CD14-positive monocyte (primary cell): ENCODE data around the gene BCL2. TPM values are rescaled to one million over a fixed set of nuclear protein-coding genes. Genes with fewer than 3 reads are reported as not detected.
A peak's percentile ranks its signal among the peaks of the same experiment; 100 is the strongest.

Experiments used
- DNase-seq, 3 donors: peaks; one replicate each; pipeline ENCODE4 v3.0.0-alpha.2; 2011 to 2022
- H2AFZ ChIP-seq: 2 replicates; pipeline ENCODE4 v1.6.0; 2012; ENCODE audit warnings: mild to moderate bottlenecking, low read depth, low read length, inconsistent platforms; ENCODE audit not compliant: insufficient read depth, poor library complexity, severe bottlenecking
- H3K27ac ChIP-seq, 2 donors: 1 replicate in 1 of 2; 2 replicates in 1 of 2; pipeline ENCODE4 v1.5.1; 2012 to 2013; ENCODE audit warnings: low read length in 2 of 2, control low read depth in 1 of 2, inconsistent platforms in 1 of 2, low read depth in 1 of 2, mild to moderate bottlenecking in 1 of 2
- H3K27me3 ChIP-seq, 2 donors: one replicate each; pipeline versions ENCODE4 v1.6.0 to v1.6.1; 2011 to 2013; ENCODE audit warnings: low read length in 2 of 2; ENCODE audit not compliant: control insufficient read depth in 2 of 2, insufficient read depth in 2 of 2
- H3K36me3 ChIP-seq, 2 donors: replicated peaks in 1 of 2; 1 replicate in 1 of 2; 2 replicates in 1 of 2; pipeline versions ENCODE4 v1.5.1 to v1.6.1; 2012 to 2013; ENCODE audit warnings: low read length in 2 of 2, control low read depth in 1 of 2, inconsistent platforms in 1 of 2, mild to moderate bottlenecking in 1 of 2; ENCODE audit not compliant: insufficient read depth in 2 of 2, control insufficient read depth in 1 of 2
- H3K4me1 ChIP-seq, 2 donors: 1 replicate in 1 of 2; 2 replicates in 1 of 2; pipeline versions ENCODE4 v1.5.1 to v1.6.1; 2012 to 2013; ENCODE audit warnings: low read length in 2 of 2, control low read depth in 1 of 2, inconsistent platforms in 1 of 2, mild to moderate bottlenecking in 1 of 2, moderate library complexity in 1 of 2; ENCODE audit not compliant: insufficient read depth in 2 of 2, control insufficient read depth in 1 of 2
- H3K4me2 ChIP-seq: replicated peaks from 2 replicates; pipeline ENCODE3; 2012; ENCODE audit warnings: low read length, moderate library complexity, mild to moderate bottlenecking; ENCODE audit not compliant: poor library complexity, severe bottlenecking; ENCODE audit errors: extremely low read depth
- H3K4me3 ChIP-seq, 3 experiments: fragments of 200-600 bp in 1 of 3; sonication (generic) in 1 of 3; replicated peaks in 1 of 3; 1 replicate in 2 of 3; 2 replicates in 1 of 3; pipeline ENCODE4 v1.5.1; 2011 to 2013; ENCODE audit warnings: low read length in 3 of 3, mild to moderate bottlenecking in 3 of 3, control low read depth in 2 of 3, low read depth in 2 of 3, inconsistent platforms in 1 of 3, moderate library complexity in 1 of 3
- H3K79me2 ChIP-seq: 2 replicates; pipeline ENCODE4 v1.6.0; 2012; ENCODE audit warnings: mild to moderate bottlenecking, control low read depth, inconsistent platforms, low read length, moderate library complexity; ENCODE audit not compliant: insufficient read depth
- H3K9ac ChIP-seq: 2 replicates; pipeline ENCODE4 v1.6.0; 2017; ENCODE audit warnings: low read length, mild to moderate bottlenecking; ENCODE audit not compliant: insufficient read depth, poor library complexity, severe bottlenecking
- H3K9me3 ChIP-seq, 2 donors: replicated peaks in 1 of 2; 1 replicate in 1 of 2; 2 replicates in 1 of 2; pipeline versions ENCODE4 v1.5.1 to v1.6.1; 2012 to 2013; ENCODE audit warnings: low read length in 2 of 2, control low read depth in 1 of 2; ENCODE audit not compliant: control insufficient read depth in 1 of 2, insufficient read depth in 1 of 2
- H4K20me1 ChIP-seq: 2 replicates; pipeline ENCODE4 v1.6.0; 2012; ENCODE audit warnings: mild to moderate bottlenecking, low read length, control low read depth, moderate library complexity; ENCODE audit not compliant: insufficient read depth
- H3K27ac Mint-ChIP-seq, 7 donors: one replicate each; pipeline ENCODE4 v1.8.0; 2020; ENCODE audit warnings: mild to moderate bottlenecking in 7 of 7, mixed read lengths in 7 of 7, moderate library complexity in 6 of 7, inconsistent platforms in 2 of 7
- H3K27me3 Mint-ChIP-seq, 3 donors: one replicate each; pipeline ENCODE4 v1.8.0; 2021 to 2022; ENCODE audit warnings: low read depth in 3 of 3, mild to moderate bottlenecking in 3 of 3, mixed read lengths in 3 of 3, moderate library complexity in 3 of 3, inconsistent platforms in 1 of 3
- H3K36me3 Mint-ChIP-seq, 2 donors: one replicate each; pipeline ENCODE4 v1.8.0; 2020; ENCODE audit warnings: mixed read lengths in 2 of 2, inconsistent platforms in 1 of 2, mild to moderate bottlenecking in 1 of 2
- H3K4me1 Mint-ChIP-seq: one replicate; pipeline ENCODE4 v1.8.0; 2020; ENCODE audit warnings: mild to moderate bottlenecking, mixed read lengths
- H3K4me3 Mint-ChIP-seq, 2 donors: one replicate each; pipeline ENCODE4 v1.8.0; 2020; ENCODE audit warnings: mild to moderate bottlenecking in 2 of 2, mixed read lengths in 2 of 2, moderate library complexity in 1 of 2
- H3K9me3 Mint-ChIP-seq, 7 donors: one replicate each; pipeline ENCODE4 v1.8.0; 2020 to 2022; ENCODE audit warnings: mixed read lengths in 7 of 7, mild to moderate bottlenecking in 6 of 7, moderate library complexity in 6 of 7, inconsistent platforms in 2 of 7
- WGBS: methylation state at CpG from one replicate; pipeline ENCODE4 v1.1.5; 2013; ENCODE audit warnings: missing lambda C conversion rate; ENCODE audit not compliant: insufficient coverage; 5-methylcytosine and 5-hydroxymethylcytosine counted together
- intact Hi-C, 2 donors: fragments of 100-400 bp; cut with micrococcal nuclease; formaldehyde crosslinking; loops; one replicate each; pipeline versions ENCODE4 v1.15.0 to v1.15.1; 2023
- polyA plus RNA-seq, 3 donors: library from polyadenylated mRNA; depleted of rRNA in 1 of 3; unstranded in 2 of 3; stranded (reverse) in 1 of 3; fragments of 300-500 nt in 2 of 3; fragments of >200 nt in 1 of 3; fragmentation: Illumina TruSeq in 2 of 3; gene quantifications; 1 replicate in 2 of 3; 2 replicates in 1 of 3; pipeline ENCODE4 v1.2.3, GENCODE V29; 2012 to 2021
- TF ChIP-seq, protein P1 (sequence below): fragments of 200-600 bp; IDR thresholded peaks from one replicate; pipeline ENCODE4 v1.8.0; 2022; ENCODE audit warnings: antibody characterized with exemption, mild to moderate bottlenecking

The BCL2 gene
- polyA plus RNA-seq, 3 donors, result 0.58 to 2.5 (median 1.1) TPM

DNA sequence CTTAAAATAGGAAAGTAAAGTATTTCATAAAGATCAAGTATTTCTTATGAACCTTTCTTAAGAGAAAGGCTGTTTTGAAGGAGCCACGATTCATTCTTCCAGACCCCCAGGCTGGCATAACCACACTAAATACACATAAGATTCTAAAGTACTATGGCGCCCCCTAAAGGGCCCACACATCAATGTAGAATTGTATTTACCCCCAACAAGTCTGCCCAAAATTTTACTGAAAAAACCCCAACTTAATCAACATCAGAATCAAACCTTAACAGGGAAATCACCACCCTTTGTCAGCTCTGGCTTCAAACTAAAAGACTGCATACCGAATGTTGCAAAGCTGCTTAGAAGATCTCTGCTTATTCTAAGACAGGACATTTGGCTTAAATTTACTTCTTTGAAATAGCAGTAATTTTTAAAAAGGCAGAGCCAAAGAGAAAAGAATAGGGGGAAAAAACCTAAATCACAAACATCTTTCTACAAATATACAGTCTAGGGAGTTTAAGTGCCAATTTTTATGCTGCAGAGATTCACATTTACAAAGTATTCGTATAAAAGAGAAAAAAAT, 20.4 kb upstream of the BCL2 start:
- H3K27ac Mint-ChIP-seq, result peak overlapping the region in 1 of 7 donors; percentile 34
- intact Hi-C loops, result no loop called here
- no peak overlapping the region for H3K4me2 ChIP-seq
- no peaks in the 10 kb centered on the region for H3K4me1 Mint-ChIP-seq
- no peaks in the 10 kb centered on the region for H3K27me3 ChIP-seq
- peaks cover 35 to 79% of the 10 kb centered on the region in 2 donors for H3K36me3 ChIP-seq
- no peak overlapping the region for H3K27ac ChIP-seq
- H2AFZ ChIP-seq, result no peak overlapping the region
- no peaks in the 10 kb centered on the region for H3K79me2 ChIP-seq
- H3K27me3 Mint-ChIP-seq, result peaks cover 0 to 2% (median 0%) of the 10 kb centered on the region in 3 donors
- peak in 2 of 3 donors; percentile 32 to 34 for DNase-seq
- H3K9me3 ChIP-seq, result no peaks in the 10 kb centered on the region
- H3K4me1 ChIP-seq, result no peaks in the 10 kb centered on the region
- no peak overlapping the region for H3K9ac ChIP-seq
- H3K36me3 Mint-ChIP-seq, result peaks cover 64 to 67% of the 10 kb centered on the region in 2 donors
- no peak overlapping the region for H3K4me3 Mint-ChIP-seq
- H4K20me1 ChIP-seq, result no peaks in the 10 kb centered on the region
- 50% methylated on average over 1 of the region's 4 CpGs for WGBS
- H3K9me3 Mint-ChIP-seq, result no peaks in the 10 kb centered on the region
- no peak overlapping the region for H3K4me3 ChIP-seq
- TF ChIP-seq, protein P1, sequence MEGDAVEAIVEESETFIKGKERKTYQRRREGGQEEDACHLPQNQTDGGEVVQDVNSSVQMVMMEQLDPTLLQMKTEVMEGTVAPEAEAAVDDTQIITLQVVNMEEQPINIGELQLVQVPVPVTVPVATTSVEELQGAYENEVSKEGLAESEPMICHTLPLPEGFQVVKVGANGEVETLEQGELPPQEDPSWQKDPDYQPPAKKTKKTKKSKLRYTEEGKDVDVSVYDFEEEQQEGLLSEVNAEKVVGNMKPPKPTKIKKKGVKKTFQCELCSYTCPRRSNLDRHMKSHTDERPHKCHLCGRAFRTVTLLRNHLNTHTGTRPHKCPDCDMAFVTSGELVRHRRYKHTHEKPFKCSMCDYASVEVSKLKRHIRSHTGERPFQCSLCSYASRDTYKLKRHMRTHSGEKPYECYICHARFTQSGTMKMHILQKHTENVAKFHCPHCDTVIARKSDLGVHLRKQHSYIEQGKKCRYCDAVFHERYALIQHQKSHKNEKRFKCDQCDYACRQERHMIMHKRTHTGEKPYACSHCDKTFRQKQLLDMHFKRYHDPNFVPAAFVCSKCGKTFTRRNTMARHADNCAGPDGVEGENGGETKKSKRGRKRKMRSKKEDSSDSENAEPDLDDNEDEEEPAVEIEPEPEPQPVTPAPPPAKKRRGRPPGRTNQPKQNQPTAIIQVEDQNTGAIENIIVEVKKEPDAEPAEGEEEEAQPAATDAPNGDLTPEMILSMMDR, result peak; percentile 60

- Histone ChIP-seq H2AFZ (no peak overlapping the region), H3K4me3 (no peak overlapping the region)
- TF ChIP-seq, protein P1, result no peak
Observed at GRCh38 chr18:63336366-63337099, 17.0 kb upstream of the BCL2 start.

More at GRCh38 chr18:63336366-63337099, 17.0 kb upstream of the BCL2 start:
- Mint-ChIP-seq H3K27me3 (peaks cover 0 to 2% (median 0%) of the 10 kb centered on the region in 3 donors), H3K4me1 (no peaks in the 10 kb centered on the region), H3K9me3 (no peaks in the 10 kb centered on the region), H3K27ac (no peak overlapping the region), H3K4me3 (no peak overlapping the region), H3K36me3 (peaks cover 56 to 64% of the 10 kb centered on the region in 2 donors)
- Histone ChIP-seq H3K9ac (no peak overlapping the region), H3K4me2 (no peak overlapping the region), H3K36me3 (peaks cover 28 to 75% of the 10 kb centered on the region in 2 donors), H3K9me3 (no peaks in the 10 kb centered on the region), H3K4me1 (no peaks in the 10 kb centered on the region), H4K20me1 (no peaks in the 10 kb centered on the region), H3K79me2 (no peaks in the 10 kb centered on the region), H3K27me3 (no peaks in the 10 kb centered on the region), H3K27ac (no peak overlapping the region)
- DNase-seq, result no peak
- 96% methylated on average over 4 of the region's 8 CpGs for whole genome bisulfite sequencing
- intact Hi-C loops, result no loop called here
